ENCODE measurements around the gene ATP5F1A.
"Not testable (repeated sequence)": the region's sequence is repeated elsewhere in the genome, so short reads cannot be mapped to it uniquely, and the experiment has no call there.

The ATP5F1A gene

DNA sequence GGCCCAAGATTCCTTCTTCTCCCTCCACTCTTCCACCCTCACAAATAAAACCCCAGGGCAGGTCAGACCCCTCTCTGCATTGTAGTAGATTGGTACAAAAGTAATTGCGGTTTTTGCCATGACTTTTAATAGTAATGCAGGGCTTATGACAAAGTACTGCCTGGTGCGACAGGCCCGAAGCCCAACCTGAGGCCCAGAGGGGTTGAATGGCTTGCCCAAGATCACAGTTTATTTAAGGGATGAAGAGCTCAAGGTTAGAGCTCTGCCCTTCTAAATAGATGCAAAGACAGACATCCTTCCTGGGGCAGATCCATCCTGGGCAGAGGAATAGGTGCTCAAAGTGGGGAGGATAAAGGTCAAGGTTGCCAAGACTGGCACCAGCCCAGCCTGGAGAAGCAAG is 25.1 kb downstream of the ATP5F1A start:
- DNase-seq, result no peak

GRCh38 chr18:46072376-46072867 is 25.7 kb downstream of the ATP5F1A start:
- DNase-seq, result no peak

DNA sequence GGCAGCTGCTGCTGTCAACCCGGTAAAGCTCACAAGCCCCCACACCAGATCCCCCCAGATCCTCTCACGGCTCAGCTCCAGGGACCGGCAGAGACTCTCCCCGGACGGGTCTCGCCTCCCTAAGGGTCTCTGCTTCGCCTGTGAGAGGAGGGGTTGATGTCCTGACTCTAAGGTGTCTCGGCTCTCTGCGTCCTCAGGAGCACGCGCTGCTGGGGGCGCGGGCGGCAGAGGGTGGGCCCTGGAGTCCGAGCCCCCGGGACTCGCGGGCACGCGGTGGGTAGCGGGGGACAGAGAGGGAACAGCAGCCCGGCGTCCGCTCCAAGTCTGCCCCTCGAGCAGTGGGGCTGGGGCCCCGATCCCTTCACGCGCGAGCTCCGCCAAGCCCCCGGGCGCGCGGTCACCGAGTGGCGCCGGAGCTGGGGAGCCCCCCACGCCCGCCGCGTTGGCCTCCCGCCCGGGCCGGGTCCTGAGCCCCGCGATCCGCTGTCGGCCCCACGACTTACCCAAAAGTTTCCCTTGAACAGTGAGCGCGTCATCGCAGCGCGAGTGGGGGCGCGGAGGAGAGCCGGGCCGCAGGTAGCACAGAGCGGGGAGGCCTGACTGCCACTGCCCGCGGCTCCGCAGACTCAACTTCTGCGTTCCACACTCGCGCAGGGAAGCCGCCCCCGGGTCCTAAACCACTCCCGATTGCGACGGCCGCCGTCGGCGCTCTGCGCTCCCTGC is 26.3 kb downstream of the ATP5F1A start, which contains the start of gene PSTPIP2:
PSTPIP2 (minus strand) TSS at position 608 of the 723 bp plus-strand sequence; CDS start at position 536, 72 bp downstream.
- no peak for DNase-seq

- DNase-seq, result no peak
These were observed 27.1 kb downstream of the ATP5F1A start for GRCh38 chr18:46070815-46071652.

- no peak for DNase-seq
These were observed 27.9 kb downstream of the ATP5F1A start for GRCh38 chr18:46070232-46070631.

- no peak for DNase-seq
These were observed 28.6 kb downstream of the ATP5F1A start for GRCh38 chr18:46069524-46069923.

GRCh38 chr18:46068763-46069162 is 29.3 kb downstream of the ATP5F1A start:
- DNase-seq, result no peak

DNA sequence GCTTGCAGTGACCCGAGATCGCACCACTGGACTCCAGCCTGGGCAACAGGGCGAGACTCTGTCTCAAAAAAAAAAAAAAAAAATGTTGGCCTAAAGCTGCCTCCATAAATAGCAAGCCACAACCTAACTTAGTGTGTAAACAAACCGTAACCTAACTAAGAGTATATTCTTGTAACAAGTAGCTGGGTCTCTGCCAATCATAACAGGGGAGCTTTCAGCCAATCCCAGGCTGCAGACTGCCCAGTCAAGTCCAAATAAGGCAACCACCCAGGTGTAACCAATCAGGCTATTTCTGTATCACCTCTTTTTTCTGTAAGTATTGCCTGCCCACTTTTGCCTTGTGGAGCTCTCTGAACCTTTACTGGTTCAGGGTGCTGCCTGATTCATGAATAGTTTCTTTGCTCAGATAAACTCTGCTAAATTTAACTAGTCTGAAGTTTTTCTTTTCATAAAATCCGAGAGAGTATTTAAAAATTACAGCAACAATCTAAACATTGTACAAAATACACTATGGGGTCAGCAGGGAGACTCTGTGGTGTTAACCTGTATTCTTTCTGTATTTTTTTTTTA is 30.6 kb downstream of the ATP5F1A start:
- DNase-seq, result no peak

DNA sequence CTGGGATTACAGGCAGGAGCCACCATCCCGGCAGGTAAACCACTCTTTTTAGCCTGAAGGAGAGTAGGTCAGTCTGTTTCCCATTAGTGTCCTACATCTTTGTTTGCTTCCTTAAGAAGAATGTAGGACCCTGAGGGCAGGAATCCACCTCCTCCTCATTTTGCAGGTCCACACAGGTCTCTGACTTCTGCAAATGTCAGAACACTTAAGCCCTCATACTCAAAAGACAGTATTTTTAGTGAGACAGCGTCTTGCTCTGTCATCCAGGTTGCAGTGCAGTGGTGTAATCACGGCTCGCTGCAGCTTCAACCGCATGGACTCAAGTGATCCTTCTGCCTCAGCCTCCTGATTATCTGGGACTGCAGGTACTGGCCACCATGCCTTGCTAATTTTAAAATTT is 35.3 kb downstream of the ATP5F1A start:
- DNase-seq, result no peak

- DNase-seq, result no peak
These were observed 36.3 kb downstream of the ATP5F1A start for GRCh38 chr18:46061796-46062195.

GRCh38 chr18:46061387-46061786 is 36.7 kb downstream of the ATP5F1A start:
- no peak for DNase-seq

GRCh38 chr18:46060359-46060841 is 37.7 kb downstream of the ATP5F1A start:
- DNase-seq, result no peak

DNA sequence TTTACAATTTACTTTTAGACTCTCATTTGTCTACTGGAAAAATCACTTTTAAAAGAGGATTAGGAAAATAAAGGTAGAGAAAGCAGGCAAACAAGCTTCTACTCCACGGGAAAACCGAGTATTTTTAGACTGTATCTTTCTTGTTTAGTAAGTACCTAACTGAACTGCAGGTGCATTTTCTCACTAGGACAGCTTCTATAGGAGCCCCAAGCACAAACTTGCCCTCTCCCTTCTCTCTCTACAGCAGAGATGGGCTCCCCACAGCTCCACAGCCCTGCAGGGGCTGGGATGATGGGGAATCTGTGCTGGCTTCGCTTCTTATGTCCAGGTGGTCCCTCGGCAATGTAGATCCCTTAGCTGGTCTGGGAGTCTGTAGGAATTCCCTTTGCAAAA is 42.3 kb downstream of the ATP5F1A start:
- DNase-seq, result no peak

GRCh38 chr18:46054956-46055837 is 42.9 kb downstream of the ATP5F1A start:
- no peak for DNase-seq

- no peak for DNase-seq
These were observed 44.6 kb downstream of the ATP5F1A start for GRCh38 chr18:46053368-46054095.

DNA sequence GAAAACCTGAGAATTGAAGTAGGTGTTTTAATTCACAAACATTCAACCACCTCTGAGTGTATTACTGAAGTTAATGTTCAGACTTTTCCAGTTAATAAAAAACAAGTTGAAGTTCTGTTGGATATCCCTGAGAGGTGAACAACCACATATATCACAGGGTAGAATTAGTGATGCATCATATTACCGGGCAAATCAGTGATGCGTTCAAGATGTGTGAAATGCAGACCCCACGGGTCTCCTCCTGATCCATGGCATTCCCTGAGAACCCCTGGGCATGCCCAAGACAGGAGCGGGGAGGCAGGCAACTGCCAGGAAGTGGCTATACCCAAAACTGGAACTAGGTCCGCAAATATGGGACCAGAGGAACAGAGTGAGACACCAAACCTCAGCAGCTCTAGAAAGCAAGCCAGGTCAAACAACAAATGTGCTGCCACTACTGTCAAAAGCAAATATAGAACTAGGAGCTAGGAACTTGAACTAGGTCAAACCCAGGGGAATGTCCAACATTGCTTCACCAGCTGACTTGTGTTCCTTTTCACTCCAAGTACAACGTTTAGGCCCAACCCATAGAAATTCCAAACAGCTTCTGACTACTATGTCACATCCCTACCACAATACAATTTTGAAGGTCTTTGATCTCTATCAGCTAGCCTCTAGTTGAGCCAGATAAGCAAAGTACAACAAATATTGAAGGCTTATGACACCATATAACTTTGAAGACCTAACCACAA is 46.2 kb downstream of the ATP5F1A start:
- no peak for DNase-seq

DNA sequence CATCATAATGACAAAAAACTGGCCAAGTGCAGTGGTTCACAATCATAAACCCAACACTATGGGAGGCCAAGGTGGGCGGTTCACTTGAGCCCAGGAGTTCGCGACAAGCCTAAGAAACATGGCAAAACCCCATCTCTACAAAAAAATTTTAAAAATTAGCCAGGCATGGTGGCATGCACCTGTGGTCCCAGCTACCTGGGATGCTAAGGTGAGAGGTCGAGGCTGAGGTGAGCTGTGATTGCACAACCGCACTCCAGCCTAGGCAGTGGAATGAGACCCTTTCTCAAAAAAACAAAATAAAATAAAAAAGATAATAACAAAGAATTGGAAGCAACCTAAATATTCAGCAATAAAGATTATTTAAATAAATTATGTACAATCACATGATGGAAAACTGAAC is 47.8 kb downstream of the ATP5F1A start:
- DNase-seq, result no peak

DNA sequence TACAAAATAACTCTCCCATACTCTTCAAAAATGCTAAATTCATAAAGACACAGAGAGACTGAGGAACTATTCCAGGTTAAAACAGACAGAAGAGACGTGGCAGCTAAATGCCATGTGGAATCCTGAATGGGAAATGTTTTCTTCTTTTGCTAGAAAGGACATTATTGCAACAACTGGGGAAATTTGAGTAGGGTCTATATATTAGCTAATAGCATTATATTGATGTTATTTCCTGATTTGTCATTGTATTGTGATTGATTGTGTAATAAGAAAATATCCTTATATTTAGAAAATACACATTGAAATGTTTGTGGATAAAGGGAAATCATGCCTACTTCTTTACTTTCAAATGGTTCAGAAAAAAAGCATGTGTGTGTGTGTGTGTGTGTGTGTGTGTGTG is 49.5 kb downstream of the ATP5F1A start:
- no peak for DNase-seq

DNA sequence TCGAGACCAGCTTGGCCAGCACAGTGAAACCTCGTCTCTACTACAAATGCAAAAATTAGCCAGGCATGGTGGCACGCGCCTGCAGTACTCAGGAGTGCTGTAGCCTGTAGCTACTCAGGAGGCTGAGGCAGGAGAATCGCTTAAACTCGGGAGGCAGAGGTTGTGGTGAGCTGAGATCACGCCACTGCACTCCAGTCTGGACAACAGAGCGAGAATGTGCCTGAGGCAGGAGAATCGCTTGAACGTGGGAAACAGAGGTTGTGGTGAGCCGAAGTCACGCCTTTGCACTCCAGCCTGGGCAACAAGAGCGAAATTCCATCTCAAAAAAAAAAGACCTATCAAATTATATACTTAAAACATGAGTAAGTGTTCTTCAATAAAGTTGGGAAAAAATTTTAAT is 50.7 kb downstream of the ATP5F1A start:
- DNase-seq, result not testable (repeated sequence)

- DNase-seq, result no peak
These were observed 51.4 kb downstream of the ATP5F1A start for GRCh38 chr18:46046688-46047087.

- DNase-seq, result no peak
These were observed 52.0 kb downstream of the ATP5F1A start for GRCh38 chr18:46046126-46046525.
